HepG2 (cell line): ENCODE data around the gene CDH12.

ENCODE experiments used
- ATF1 ChIP-seq: IDR thresholded peaks from 2 replicates; pipeline ENCODE4 v1.6.1; 2016; ENCODE audit warnings: mild to moderate bottlenecking, control low read depth
- FOXM1 ChIP-seq: sonication (generic); formaldehyde crosslinking; IDR thresholded peaks from 2 replicates; pipeline ENCODE4 v1.5.0; 2020; ENCODE audit warnings: missing genetic modification reagents
- USF2 ChIP-seq, 2 experiments: sonication (generic) in 1 of 2; formaldehyde crosslinking in 1 of 2; IDR thresholded peaks; 2 replicates each; pipeline versions ENCODE4 v1.5.1 to v1.6.1; 2011 to 2020; ENCODE audit warnings: borderline replicate concordance in 1 of 2, low read depth in 1 of 2, low read length in 1 of 2, mild to moderate bottlenecking in 1 of 2, missing genetic modification reagents in 1 of 2, moderate library complexity in 1 of 2
- ZBTB20 ChIP-seq: sonication (generic); formaldehyde crosslinking; IDR thresholded peaks from 2 replicates; pipeline ENCODE4 v1.8.1; 2023; ENCODE audit warnings: missing genetic modification reagents, low read depth, mild to moderate bottlenecking, borderline replicate concordance
- ZBTB42 ChIP-seq: sonication (generic); formaldehyde crosslinking; IDR thresholded peaks from 2 replicates; pipeline ENCODE4 v1.5.0; 2020; ENCODE audit warnings: mild to moderate bottlenecking, missing genetic modification reagents
- ZNF724P ChIP-seq: sonication (generic); formaldehyde crosslinking; IDR thresholded peaks from 2 replicates; pipeline ENCODE4 v1.8.0; 2022; ENCODE audit warnings: missing genetic modification reagents, borderline replicate concordance
- TF ChIP-seq, protein P1 (sequence below): sonication (generic); formaldehyde crosslinking; IDR thresholded peaks from 2 replicates; pipeline ENCODE4 v1.5.0; 2020; ENCODE audit warnings: mild to moderate bottlenecking, missing genetic modification reagents, moderate library complexity

DNA sequence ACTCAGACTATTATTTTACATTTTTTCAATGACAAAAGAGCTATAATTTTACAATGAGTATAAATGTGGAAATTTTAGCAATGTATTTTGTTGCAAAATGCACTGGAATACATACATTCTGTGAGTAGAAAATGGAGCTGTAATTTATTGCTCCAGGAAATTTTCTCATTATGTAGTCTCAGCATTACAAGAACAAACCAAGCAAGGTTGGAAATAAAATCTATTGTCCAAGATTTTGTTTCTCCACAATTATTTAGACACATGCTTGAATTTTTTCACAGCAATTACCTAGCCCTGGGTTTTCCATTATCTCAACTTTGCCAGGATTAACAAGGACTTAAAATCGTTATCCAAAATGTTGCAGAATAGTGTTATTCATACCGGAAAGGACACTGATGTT is 820.1 kb downstream of the CDH12 start:
- TF ChIP-seq, protein P1, sequence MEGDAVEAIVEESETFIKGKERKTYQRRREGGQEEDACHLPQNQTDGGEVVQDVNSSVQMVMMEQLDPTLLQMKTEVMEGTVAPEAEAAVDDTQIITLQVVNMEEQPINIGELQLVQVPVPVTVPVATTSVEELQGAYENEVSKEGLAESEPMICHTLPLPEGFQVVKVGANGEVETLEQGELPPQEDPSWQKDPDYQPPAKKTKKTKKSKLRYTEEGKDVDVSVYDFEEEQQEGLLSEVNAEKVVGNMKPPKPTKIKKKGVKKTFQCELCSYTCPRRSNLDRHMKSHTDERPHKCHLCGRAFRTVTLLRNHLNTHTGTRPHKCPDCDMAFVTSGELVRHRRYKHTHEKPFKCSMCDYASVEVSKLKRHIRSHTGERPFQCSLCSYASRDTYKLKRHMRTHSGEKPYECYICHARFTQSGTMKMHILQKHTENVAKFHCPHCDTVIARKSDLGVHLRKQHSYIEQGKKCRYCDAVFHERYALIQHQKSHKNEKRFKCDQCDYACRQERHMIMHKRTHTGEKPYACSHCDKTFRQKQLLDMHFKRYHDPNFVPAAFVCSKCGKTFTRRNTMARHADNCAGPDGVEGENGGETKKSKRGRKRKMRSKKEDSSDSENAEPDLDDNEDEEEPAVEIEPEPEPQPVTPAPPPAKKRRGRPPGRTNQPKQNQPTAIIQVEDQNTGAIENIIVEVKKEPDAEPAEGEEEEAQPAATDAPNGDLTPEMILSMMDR (CRISPR knock-in tag) = no peak
- TF ChIP-seq ZBTB42 (no peak), USF2 (IDR thresholded peaks at IDR 0.05; ENCODE audit: low read depth, low read length) (no peak), USF2 (CRISPR knock-in tag; IDR thresholded peaks at IDR 0.05; ENCODE audit: borderline replicate concordance) (no peak), ATF1 (CRISPR knock-in tag) (no peak), FOXM1 (no peak), ZBTB20 (no peak), ZNF724P (CRISPR knock-in tag) (no peak)
